DMS 273 treated with DMSO at 0.1 percent for 48 hours (cell line): Measurements from ENCODE around the gene CHAT.
A peak's percentile ranks its signal among the peaks of the same experiment; 100 is the strongest.

Experiments
- DNase-seq: peaks from one replicate; lab custom pipeline; 2025; lab: John Stamatoyannopoulos, UW

CHAT gene

GRCh38 chr10:49613882-49614241, at the start of gene CHAT:
CHAT (plus strand) TSS chr10:49614037; CDS start chr10:49614190, 153 bp downstream.
- DNase-seq = no peak

GRCh38 chr10:49564461-49565009, 49.3 kb upstream of the CHAT start:
- DNase-seq = no peak

- DNase-seq = no peak
These were observed 46.0 kb upstream of the CHAT start for GRCh38 chr10:49567810-49568209.

GRCh38 chr10:49568235-49568634, 45.6 kb upstream of the CHAT start:
- DNase-seq = no peak

- DNase-seq = no peak
These were observed 44.7 kb upstream of the CHAT start for GRCh38 chr10:49569031-49569631.

- DNase-seq = no peak
These were observed 42.4 kb upstream of the CHAT start for GRCh38 chr10:49571388-49571787.

GRCh38 chr10:49572594-49573114, 41.2 kb upstream of the CHAT start:
- DNase-seq = peak; percentile 52

- no peak for DNase-seq
These were observed 38.3 kb upstream of the CHAT start for GRCh38 chr10:49575489-49576072.

GRCh38 chr10:49577182-49577925, 36.5 kb upstream of the CHAT start:
- DNase-seq = no peak

GRCh38 chr10:49578392-49578791, 35.4 kb upstream of the CHAT start:
- DNase-seq = no peak

- DNase-seq = no peak
These were observed 34.2 kb upstream of the CHAT start for GRCh38 chr10:49579621-49580020.

- DNase-seq = no peak
These were observed 28.4 kb upstream of the CHAT start for GRCh38 chr10:49585387-49585786.

GRCh38 chr10:49587981-49588380, 25.9 kb upstream of the CHAT start:
- no peak for DNase-seq

- DNase-seq = no peak
These were observed 20.9 kb upstream of the CHAT start for GRCh38 chr10:49592726-49593563.

- DNase-seq = no peak
These were observed 20.3 kb upstream of the CHAT start for GRCh38 chr10:49593564-49593875.

- no peak for DNase-seq
These were observed 19.8 kb upstream of the CHAT start for GRCh38 chr10:49593998-49594397.

GRCh38 chr10:49594594-49594993, 19.2 kb upstream of the CHAT start:
- no peak for DNase-seq

- no peak for DNase-seq
These were observed 18.7 kb upstream of the CHAT start for GRCh38 chr10:49595003-49595712.

GRCh38 chr10:49595713-49596492, 17.9 kb upstream of the CHAT start:
- no peak for DNase-seq

- DNase-seq = no peak
These were observed 17.4 kb upstream of the CHAT start for GRCh38 chr10:49596493-49596809.

- DNase-seq = no peak
These were observed 17.0 kb upstream of the CHAT start for GRCh38 chr10:49596836-49597235.
